ENCODE data around the gene NEURL1.
"Not testable (repeated sequence)": the region's sequence is repeated elsewhere in the genome, so short reads cannot be mapped to it uniquely, and the experiment has no call there.

NEURL1 gene

GRCh38 chr10:103507235-103508191 is 14.0 kb downstream of the NEURL1 start:
- ATAC-seq (replicated peaks) (no peak), DNase-seq (no peak)
- Mint-ChIP-seq H3K27ac (no peak overlapping the region), H3K4me1 (peaks cover 6 to 7% of the 10 kb centered on the region in 2 donors), H3K36me3 (no peaks in the 10 kb centered on the region), H3K27me3 (peaks cover 41 to 58% of the 10 kb centered on the region in 2 donors), H3K9me3 (no peaks in the 10 kb centered on the region), H3K4me3 (no peak overlapping the region)

GRCh38 chr10:103510046-103510685 is 16.7 kb downstream of the NEURL1 start:
- Mint-ChIP-seq H3K27me3 (peaks cover 25 to 42% of the 10 kb centered on the region in 2 donors), H3K27ac (no peak overlapping the region), H3K9me3 (no peaks in the 10 kb centered on the region), H3K4me3 (no peak overlapping the region), H3K4me1 (peaks cover under 1 to 2% of the 10 kb centered on the region in 2 donors), H3K36me3 (no peaks in the 10 kb centered on the region)
- no peak for ATAC-seq (replicated peaks)
- no peak for DNase-seq

DNA sequence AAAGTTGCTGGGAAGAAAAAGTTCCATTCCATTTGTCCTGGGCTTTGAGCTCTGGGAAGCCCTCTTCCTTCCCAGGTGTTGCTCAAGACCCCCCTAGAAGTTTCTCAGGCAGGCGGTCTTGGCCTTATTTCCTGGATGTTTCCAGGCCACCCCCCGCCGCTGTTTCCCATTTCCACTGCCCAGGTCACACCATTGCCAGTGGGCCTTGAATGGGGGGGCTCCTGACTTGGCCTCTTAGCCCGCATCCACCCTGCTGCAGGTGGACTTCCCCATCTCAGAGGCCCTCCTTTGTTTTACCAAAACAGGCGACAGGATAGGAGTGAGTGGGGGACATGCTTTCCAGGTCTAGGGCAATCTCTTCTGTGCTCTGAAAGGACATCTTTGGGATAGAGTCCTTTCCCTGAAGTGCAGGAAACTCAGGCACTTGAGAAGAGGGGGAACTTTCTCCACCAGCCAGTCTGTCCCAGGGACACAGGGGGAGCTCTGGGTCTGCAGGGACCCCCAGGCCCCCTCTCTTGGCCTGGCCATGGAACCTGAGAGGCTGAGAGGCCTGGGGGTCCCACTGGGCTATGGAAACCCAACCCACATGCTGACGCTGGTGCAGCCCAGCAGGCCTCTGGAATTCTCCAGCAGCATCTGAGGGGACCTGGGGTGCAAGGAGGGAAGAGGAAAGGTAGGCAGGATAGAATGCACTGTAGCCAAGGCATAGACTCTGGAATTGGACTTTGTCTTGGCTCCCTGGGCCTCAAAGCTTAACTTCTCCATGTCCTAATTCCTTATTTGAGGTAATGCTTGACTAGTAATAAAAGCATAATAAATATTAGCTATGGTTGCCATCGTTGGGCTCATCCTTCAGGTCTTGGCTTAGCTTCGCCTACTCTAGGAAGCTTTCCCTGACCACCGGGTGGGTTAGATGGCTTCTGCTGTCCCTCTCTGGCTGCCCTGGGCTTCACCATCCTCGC is 17.6 kb downstream of the NEURL1 start:
- no peak overlapping the region for H3K4me3 Mint-ChIP-seq
- peaks cover 20 to 35% of the 10 kb centered on the region in 2 donors for H3K27me3 Mint-ChIP-seq
- no peaks in the 10 kb centered on the region for H3K9me3 Mint-ChIP-seq
- no peaks in the 10 kb centered on the region for H3K36me3 Mint-ChIP-seq
- peaks cover 5 to 9% of the 10 kb centered on the region in 2 donors for H3K4me1 Mint-ChIP-seq
- H3K27ac Mint-ChIP-seq, result no peak overlapping the region
- no peak for ATAC-seq (replicated peaks)
- no peak for DNase-seq

DNA sequence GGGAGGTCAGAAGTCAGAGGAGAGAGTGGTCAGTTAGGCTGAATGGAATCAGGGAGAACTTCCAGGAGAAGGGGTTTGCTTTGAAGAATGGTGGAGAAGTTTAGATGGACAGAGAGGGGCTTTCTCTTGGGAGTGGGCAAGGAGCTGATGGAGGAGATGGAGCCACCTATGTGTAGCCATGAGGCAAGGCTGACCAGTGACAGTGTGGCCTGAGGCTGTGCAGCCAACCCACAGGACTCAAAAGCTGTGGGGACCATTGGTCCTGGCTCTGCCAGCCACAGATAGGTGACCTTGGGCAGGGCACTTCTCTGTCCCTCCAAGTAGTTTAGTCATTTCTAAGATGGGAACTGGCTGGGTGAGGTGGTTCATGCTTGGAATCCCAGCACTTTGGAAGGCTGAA is 18.7 kb downstream of the NEURL1 start:
- Mint-ChIP-seq H3K9me3 (no peaks in the 10 kb centered on the region), H3K4me1 (peaks cover 5 to 9% of the 10 kb centered on the region in 2 donors), H3K4me3 (no peak overlapping the region), H3K36me3 (no peaks in the 10 kb centered on the region), H3K27me3 (peaks cover 11 to 26% of the 10 kb centered on the region in 2 donors), H3K27ac (no peak overlapping the region)
- ATAC-seq (replicated peaks), result no peak
- no peak for DNase-seq

DNA sequence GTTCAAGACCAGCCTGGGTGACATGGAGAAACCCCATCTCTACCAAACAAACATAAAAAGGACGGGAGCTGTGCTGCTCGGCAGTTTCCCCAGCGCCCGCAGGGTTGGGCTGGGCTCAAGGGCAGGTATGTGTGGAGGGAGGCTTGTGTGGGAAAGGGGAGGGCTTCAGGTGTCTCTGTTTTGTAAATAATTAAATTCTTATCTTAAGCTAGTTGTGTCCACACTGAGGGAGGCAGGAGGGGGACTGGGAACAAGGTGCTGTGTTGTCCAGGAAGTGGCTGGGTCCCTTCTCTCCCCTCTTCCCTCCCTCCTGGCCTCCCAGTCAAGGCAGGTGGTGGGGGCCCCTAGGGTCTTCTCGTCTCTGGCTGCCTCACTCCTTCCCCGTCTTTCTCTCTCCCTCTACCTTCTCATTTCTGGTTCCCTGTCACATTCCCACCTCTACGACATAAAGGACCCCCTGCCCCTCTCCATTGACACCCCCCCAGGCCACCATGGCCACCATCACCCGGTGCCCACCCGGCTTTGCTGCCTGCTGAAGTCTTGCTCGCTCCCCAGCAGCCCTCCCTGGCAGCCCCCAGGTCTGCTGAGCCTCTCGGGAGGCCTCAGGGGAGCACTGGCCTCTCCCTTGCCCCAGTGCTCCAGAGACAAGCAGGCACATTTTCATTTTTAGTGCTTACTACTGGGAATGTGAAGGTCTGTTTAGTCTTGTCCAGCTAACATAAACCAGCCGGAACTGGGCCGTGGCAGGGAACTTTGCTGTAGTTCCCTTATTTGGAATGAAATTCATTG is 19.3 kb downstream of the NEURL1 start:
- H3K9me3 Mint-ChIP-seq, result no peaks in the 10 kb centered on the region
- ATAC-seq (replicated peaks), result no peak
- H3K4me3 Mint-ChIP-seq, result no peak overlapping the region

DNA sequence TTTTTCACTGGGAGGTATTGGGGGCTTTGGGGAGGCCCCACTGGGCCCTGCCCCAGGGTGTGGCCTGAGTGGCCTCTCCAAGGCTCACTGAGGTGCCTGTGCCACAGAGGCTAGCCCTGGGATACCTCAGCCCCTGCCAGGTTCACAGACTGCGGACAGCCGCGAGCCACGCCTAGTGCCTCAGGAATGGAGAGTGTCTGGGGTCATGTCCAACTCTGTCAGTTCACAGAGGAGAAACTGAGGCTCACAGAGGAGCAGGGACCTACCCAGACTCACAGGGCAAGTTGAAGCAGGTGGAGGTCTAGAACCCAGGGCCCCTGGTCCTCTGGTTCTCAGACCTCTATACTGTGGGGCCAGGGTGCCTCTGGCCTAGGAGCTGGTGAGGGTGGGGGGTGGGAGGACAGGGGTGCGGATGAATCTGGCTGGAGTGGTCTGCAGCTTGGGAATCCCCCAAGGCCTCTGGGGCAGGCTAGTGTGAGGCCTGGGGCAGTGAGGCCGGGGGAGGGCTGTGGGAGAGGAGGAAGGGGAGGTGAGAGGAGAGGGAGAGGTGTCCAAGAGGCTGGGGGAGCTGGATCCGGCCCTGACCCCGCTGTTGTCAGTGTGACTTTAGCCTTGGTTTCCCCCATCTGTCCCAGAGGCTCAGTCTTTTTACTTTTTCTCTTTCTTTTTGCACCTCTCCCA is 20.0 kb downstream of the NEURL1 start:
- H3K36me3 Mint-ChIP-seq, result no peaks in the 10 kb centered on the region
- H3K9me3 Mint-ChIP-seq, result no peaks in the 10 kb centered on the region
- no peak overlapping the region for H3K27ac Mint-ChIP-seq
- peaks cover 5 to 17% of the 10 kb centered on the region in 2 donors for H3K27me3 Mint-ChIP-seq
- no peak overlapping the region for H3K4me3 Mint-ChIP-seq
- DNase-seq (no peak), ATAC-seq (replicated peaks) (no peak)
- peaks cover 7 to 9% of the 10 kb centered on the region in 2 donors for H3K4me1 Mint-ChIP-seq

More for the DNA sequence above, 19.3 kb downstream of the NEURL1 start:
- H3K36me3 Mint-ChIP-seq, result no peaks in the 10 kb centered on the region
- no peak for DNase-seq
- peaks cover 5 to 20% of the 10 kb centered on the region in 2 donors for H3K27me3 Mint-ChIP-seq
- H3K4me1 Mint-ChIP-seq, result peaks cover 6 to 9% of the 10 kb centered on the region in 2 donors
- no peak overlapping the region for H3K27ac Mint-ChIP-seq

DNA sequence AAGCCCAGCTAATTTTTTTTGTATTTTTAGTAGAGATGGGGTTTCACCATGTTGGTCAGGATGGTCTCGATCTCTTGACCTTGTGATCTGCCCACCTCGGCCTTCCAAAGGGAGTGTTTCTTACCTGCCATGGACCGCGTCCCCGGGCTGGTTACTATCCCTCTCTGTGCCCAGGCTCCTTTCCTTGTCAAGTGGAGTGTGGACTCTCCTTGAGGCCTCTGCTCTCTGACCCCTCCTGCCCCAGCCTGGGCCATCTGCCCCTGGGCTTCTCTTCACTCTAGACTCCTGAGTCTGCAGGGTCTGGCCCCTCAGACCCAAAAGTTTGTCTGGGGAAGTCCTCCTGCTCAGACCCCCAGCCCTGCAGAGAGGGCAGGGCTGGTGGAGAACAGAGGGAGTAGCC is 20.7 kb downstream of the NEURL1 start:
- Mint-ChIP-seq H3K27me3 (peaks cover 5 to 18% of the 10 kb centered on the region in 2 donors), H3K4me3 (no peak overlapping the region), H3K27ac (no peak overlapping the region), H3K4me1 (peaks cover 7 to 9% of the 10 kb centered on the region in 2 donors), H3K9me3 (no peaks in the 10 kb centered on the region), H3K36me3 (no peaks in the 10 kb centered on the region)
- DNase-seq (no peak), ATAC-seq (replicated peaks) (no peak)

DNA sequence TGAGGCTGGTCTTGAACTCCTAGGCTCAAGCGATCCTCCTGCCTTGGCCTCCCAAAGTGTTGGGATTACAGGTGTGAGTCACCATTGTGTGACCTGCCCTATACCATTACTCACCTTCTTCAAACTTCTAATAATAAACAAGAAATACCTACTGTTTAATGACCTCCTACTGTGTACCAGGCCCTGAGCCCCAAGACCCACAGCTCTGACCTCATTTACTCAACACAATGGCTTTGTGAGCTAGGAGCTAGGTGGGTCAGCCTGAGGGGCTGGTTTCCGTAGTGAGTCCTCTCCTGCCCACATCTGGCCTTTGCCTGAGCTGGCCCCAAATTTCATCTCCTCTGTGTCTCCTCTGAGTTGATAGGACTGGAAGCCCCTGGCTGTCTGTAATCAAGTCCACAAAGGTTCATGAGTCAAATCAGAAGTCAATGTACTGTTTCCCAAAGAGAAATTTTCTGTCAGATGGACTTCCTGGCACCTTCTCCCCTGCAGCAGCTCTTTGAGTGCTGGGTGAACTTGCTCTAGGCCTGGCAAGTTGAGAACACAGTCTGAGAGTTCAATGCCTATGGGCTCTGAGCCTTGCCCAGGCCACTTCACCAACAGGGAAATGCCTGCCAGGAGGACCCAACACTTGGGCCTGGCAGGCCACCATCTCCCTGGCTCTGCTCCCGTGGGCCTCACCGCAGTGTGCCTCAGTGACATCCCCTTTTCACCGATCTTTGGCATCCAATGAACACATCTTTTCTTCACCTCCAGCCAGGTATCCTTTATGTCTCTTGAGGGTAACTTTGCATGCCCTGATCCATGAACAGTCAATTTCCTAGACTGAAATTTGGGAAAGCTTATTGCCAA is 24.0 kb downstream of the NEURL1 start:
- Mint-ChIP-seq H3K4me1 (peaks cover 7 to 9% of the 10 kb centered on the region in 2 donors), H3K36me3 (no peaks in the 10 kb centered on the region), H3K27ac (no peak overlapping the region), H3K9me3 (no peaks in the 10 kb centered on the region), H3K27me3 (peaks cover 11 to 12% of the 10 kb centered on the region in 2 donors), H3K4me3 (no peak overlapping the region)
- DNase-seq (no peak), ATAC-seq (replicated peaks) (no peak)

GRCh38 chr10:103519798-103520197 is 26.3 kb downstream of the NEURL1 start:
- H3K4me3 Mint-ChIP-seq, result no peak overlapping the region
- peaks cover 14 to 27% of the 10 kb centered on the region in 2 donors for H3K27me3 Mint-ChIP-seq
- DNase-seq, result no peak
- H3K9me3 Mint-ChIP-seq, result peaks cover 4 to 7% of the 10 kb centered on the region in 2 donors
- peaks cover 3% of the 10 kb centered on the region in 2 donors for H3K36me3 Mint-ChIP-seq
- peaks cover 7 to 9% of the 10 kb centered on the region in 2 donors for H3K4me1 Mint-ChIP-seq
- H3K27ac Mint-ChIP-seq, result no peak overlapping the region
- ATAC-seq (replicated peaks), result no peak

DNA sequence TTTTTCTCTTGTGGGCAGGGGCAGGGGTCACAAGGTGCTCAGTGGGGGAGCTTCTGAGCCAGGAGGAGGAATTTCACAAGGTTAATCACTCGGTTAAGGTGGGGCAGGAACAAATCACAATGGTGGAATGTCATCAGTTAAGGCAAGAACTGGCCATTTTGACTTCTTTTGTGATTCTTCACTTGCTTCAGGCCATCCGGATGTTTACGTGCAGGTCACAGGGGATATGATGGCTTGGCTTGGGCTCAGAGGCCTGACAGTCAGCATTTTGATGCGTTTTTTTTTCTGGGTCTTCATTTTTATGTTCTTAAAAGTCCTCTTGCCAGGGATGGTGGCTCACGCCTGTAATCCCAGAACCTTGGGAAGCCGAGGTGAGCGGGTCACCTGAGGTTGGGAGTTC is 28.5 kb downstream of the NEURL1 start:
- not testable (repeated sequence) for H3K27ac Mint-ChIP-seq; DNase-seq; H3K36me3 Mint-ChIP-seq; H3K4me1 Mint-ChIP-seq; H3K4me3 Mint-ChIP-seq; ATAC-seq (replicated peaks)
- Mint-ChIP-seq H3K9me3 (peaks cover 9 to 16% of the 10 kb centered on the region in 2 donors), H3K27me3 (peaks cover 22 to 47% of the 10 kb centered on the region in 2 donors)

DNA sequence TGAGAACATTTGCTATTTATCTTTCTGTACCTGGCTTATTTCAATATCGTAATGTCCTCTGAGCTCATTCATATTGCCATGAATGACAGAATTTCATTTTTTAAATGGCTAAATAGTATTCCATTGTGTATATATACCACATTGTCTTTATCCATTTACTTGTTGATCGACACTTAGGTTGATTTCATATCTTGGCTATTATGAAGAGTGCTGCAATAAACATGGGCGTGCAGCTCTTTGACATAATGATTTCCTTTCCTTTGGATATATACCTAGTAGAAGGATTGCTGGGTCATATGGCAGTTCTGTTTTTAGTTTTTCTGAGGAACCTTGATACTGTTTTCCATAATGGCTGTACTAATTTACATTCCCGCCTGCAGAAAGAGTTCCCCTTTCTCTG is 30.2 kb downstream of the NEURL1 start:
- H3K27ac Mint-ChIP-seq, result no peak overlapping the region
- no peak for ATAC-seq (replicated peaks)
- peaks cover 22 to 43% of the 10 kb centered on the region in 2 donors for H3K27me3 Mint-ChIP-seq
- H3K36me3 Mint-ChIP-seq, result peaks cover 3 to 7% of the 10 kb centered on the region in 2 donors
- no peak overlapping the region for H3K4me3 Mint-ChIP-seq
- no peak for DNase-seq
- no peaks in the 10 kb centered on the region for H3K4me1 Mint-ChIP-seq
- peaks cover 9 to 16% of the 10 kb centered on the region in 2 donors for H3K9me3 Mint-ChIP-seq

GRCh38 chr10:103525901-103526300 is 32.4 kb downstream of the NEURL1 start:
- Mint-ChIP-seq H3K27ac (no peak overlapping the region), H3K27me3 (peaks cover 18 to 43% of the 10 kb centered on the region in 2 donors), H3K4me3 (no peak overlapping the region), H3K36me3 (peaks cover 3 to 7% of the 10 kb centered on the region in 2 donors), H3K4me1 (no peaks in the 10 kb centered on the region), H3K9me3 (peaks cover 13 to 19% of the 10 kb centered on the region in 2 donors)
- ATAC-seq (replicated peaks) (no peak), DNase-seq (no peak)
